IMR-90 (cell line): Measurements from ENCODE around the gene SOX1. TPM values are rescaled to one million over a fixed set of nuclear protein-coding genes. Genes with fewer than 3 reads are reported as not detected.

Experiments used
- ATAC-seq: fragments of 200-7000 bp; cut with Tn5 transposase; 2 replicates; pipeline ENCODE4 v1.9.1; 2020; ENCODE audit warnings: low read depth, mild to moderate bottlenecking, moderate library complexity
- BruUV-seq: library from RNA; stranded (reverse); fragments of 400-500 nt; replicated peaks from 2 replicates; lab custom pipeline; 2021; lab: Mats Ljungman, UMichigan
- CTCF ChIA-PET: fragments of 300-600 bp; formaldehyde crosslinking; extraction: SDS; loops from one replicate; lab custom pipeline; 2021; ENCODE audit warnings: antibody characterized with exemption; lab: Yijun Ruan, JAX
- POLR2A ChIA-PET: fragments of 300-600 bp; sonication (Branson Sonifier 250); formaldehyde crosslinking; loops from one replicate; lab custom pipeline; 2022; ENCODE audit warnings: antibody characterized with exemption; ENCODE audit not compliant: unreplicated experiment; lab: Charles Lee
- DNase-seq: peaks from one replicate; pipeline ENCODE4 v3.0.0; 2013
- H2AFZ ChIP-seq: replicated peaks from 2 replicates; pipeline ENCODE3; 2013; ENCODE audit warnings: low read length, mild to moderate bottlenecking; ENCODE audit not compliant: poor library complexity
- H2AK5ac ChIP-seq: 2 replicates; pipeline ENCODE4 v1.6.1; 2013; ENCODE audit warnings: low read depth, low read length, inconsistent platforms
- H2AK9ac ChIP-seq: replicated peaks from 2 replicates; pipeline ENCODE3; 2013; ENCODE audit warnings: mild to moderate bottlenecking, low read depth, low read length, moderate library complexity; ENCODE audit not compliant: poor library complexity
- H2BK120ac ChIP-seq: 2 replicates; pipeline ENCODE4 v1.6.1; 2013; ENCODE audit warnings: low read depth, low read length, inconsistent platforms
- H2BK15ac ChIP-seq: 3 replicates; pipeline ENCODE4 v1.6.1; 2013; ENCODE audit warnings: low read depth, low read length, inconsistent platforms
- H2BK20ac ChIP-seq: 2 replicates; pipeline ENCODE4 v1.6.1; 2013; ENCODE audit warnings: low read depth, mild to moderate bottlenecking, inconsistent platforms, low read length, moderate library complexity
- H2BK5ac ChIP-seq: 2 replicates; pipeline ENCODE4 v1.6.1; 2013; ENCODE audit warnings: mild to moderate bottlenecking, low read depth, low read length, inconsistent platforms; ENCODE audit not compliant: poor library complexity, severe bottlenecking
- H3K14ac ChIP-seq: replicated peaks from 2 replicates; pipeline ENCODE4 v1.6.1; 2013; ENCODE audit warnings: low read depth, low read length, inconsistent platforms
- H3K18ac ChIP-seq: 2 replicates; pipeline ENCODE4 v1.6.1; 2013; ENCODE audit warnings: low read depth, low read length, control low read depth
- H3K23ac ChIP-seq: 2 replicates; pipeline ENCODE4 v1.6.1; 2013; ENCODE audit warnings: low read depth, low read length, inconsistent platforms
- H3K27ac ChIP-seq: 2 replicates; pipeline ENCODE4 v1.5.1; 2013; ENCODE audit warnings: mild to moderate bottlenecking, control low read depth, low read length; ENCODE audit not compliant: insufficient read depth
- H3K27me3 ChIP-seq: 2 replicates; pipeline ENCODE4 v1.6.1; 2013; ENCODE audit warnings: low read length; ENCODE audit not compliant: control insufficient read depth, insufficient read depth
- H3K36me3 ChIP-seq: 2 replicates; pipeline ENCODE4 v1.6.1; 2013; ENCODE audit warnings: low read length, mixed read lengths; ENCODE audit not compliant: control insufficient read depth, insufficient read depth
- H3K4ac ChIP-seq: 2 replicates; pipeline ENCODE4 v1.6.1; 2013; ENCODE audit warnings: low read depth, low read length, inconsistent platforms
- H3K4me1 ChIP-seq: 2 replicates; pipeline ENCODE4 v1.6.1; 2013; ENCODE audit warnings: low read length, mixed read lengths; ENCODE audit not compliant: control insufficient read depth, insufficient read depth
- H3K4me2 ChIP-seq: 2 replicates; pipeline ENCODE4 v1.6.1; 2013; ENCODE audit warnings: low read depth, mild to moderate bottlenecking, control low read depth, low read length, moderate library complexity
- H3K4me3 ChIP-seq: 2 replicates; pipeline ENCODE4 v1.5.1; 2013; ENCODE audit warnings: low read depth, mild to moderate bottlenecking, control low read depth, low read length, moderate library complexity; ENCODE audit not compliant: insufficient read depth
- H3K56ac ChIP-seq: 2 replicates; pipeline ENCODE4 v1.6.1; 2013; ENCODE audit warnings: low read length, inconsistent platforms; ENCODE audit not compliant: insufficient read depth; ENCODE audit errors: extremely low read depth
- H3K79me1 ChIP-seq, 2 experiments: 2 replicates each; pipeline ENCODE4 v1.6.1; 2013; ENCODE audit warnings: low read length in 2 of 2, inconsistent platforms in 1 of 2, low read depth in 1 of 2
- H3K9ac ChIP-seq: 2 replicates; pipeline ENCODE4 v1.6.1; 2013; ENCODE audit warnings: low read depth, low read length, control low read depth
- H3K9me1 ChIP-seq: 2 replicates; pipeline ENCODE4 v1.6.1; 2013; ENCODE audit warnings: low read length, inconsistent platforms; ENCODE audit not compliant: insufficient read depth
- H3K9me3 ChIP-seq: 2 replicates; pipeline ENCODE4 v1.6.1; 2013; ENCODE audit warnings: low read length; ENCODE audit not compliant: control insufficient read depth, insufficient read depth
- H4K20me1 ChIP-seq: 2 replicates; pipeline ENCODE4 v1.6.1; 2013; ENCODE audit warnings: low read length, inconsistent platforms; ENCODE audit not compliant: insufficient read depth
- H4K5ac ChIP-seq: 2 replicates; pipeline ENCODE4 v1.6.1; 2013; ENCODE audit warnings: mild to moderate bottlenecking, low read depth, low read length, control low read depth
- H4K8ac ChIP-seq, 2 experiments: 2 replicates each; pipeline ENCODE4 v1.6.1; 2013; ENCODE audit warnings: low read depth in 2 of 2, low read length in 2 of 2, control low read depth in 1 of 2, inconsistent platforms in 1 of 2
- H4K91ac ChIP-seq: 2 replicates; pipeline ENCODE4 v1.6.1; 2013; ENCODE audit warnings: low read depth, low read length, inconsistent platforms; ENCODE audit not compliant: insufficient read depth
- BHLHE40 ChIP-seq: fragments of 150-350 bp; IDR thresholded peaks from 2 replicates; pipeline ENCODE4 v1.6.1; 2016; ENCODE audit warnings: mild to moderate bottlenecking, low read depth, low read length
- CEBPB ChIP-seq: IDR thresholded peaks from 2 replicates; pipeline ENCODE4 v1.6.1; 2012; ENCODE audit warnings: low read depth, low read length, improper control_type of control experiment
- CHD1 ChIP-seq: IDR thresholded peaks from 2 replicates; pipeline ENCODE4 v1.6.1; 2012; ENCODE audit warnings: low read depth, low read length, improper control_type of control experiment
- MAFK ChIP-seq: IDR thresholded peaks from 2 replicates; pipeline ENCODE4 v1.6.1; 2012; ENCODE audit warnings: low read depth, low read length, improper control_type of control experiment
- MXI1 ChIP-seq: IDR thresholded peaks from 2 replicates; pipeline ENCODE4 v1.6.1; 2012; ENCODE audit warnings: low read depth, mild to moderate bottlenecking, low read length, moderate library complexity, borderline replicate concordance
- POLR2A ChIP-seq: IDR thresholded peaks from 2 replicates; pipeline ENCODE4 v1.6.1; 2012; ENCODE audit warnings: mild to moderate bottlenecking, low read depth, low read length
- RCOR1 ChIP-seq: IDR thresholded peaks from 2 replicates; pipeline ENCODE4 v1.6.1; 2012; ENCODE audit warnings: mild to moderate bottlenecking, low read length, improper control_type of control experiment; ENCODE audit not compliant: insufficient replicate concordance
- RFX5 ChIP-seq: IDR thresholded peaks from 2 replicates; pipeline ENCODE4 v1.8.0; 2012; ENCODE audit warnings: low read depth, mild to moderate bottlenecking, low read length, moderate library complexity
- SMC3 ChIP-seq: fragments of 150-350 bp; IDR thresholded peaks from 2 replicates; pipeline ENCODE4 v1.6.1; 2016; ENCODE audit warnings: low read depth, mild to moderate bottlenecking, antibody characterized with exemption, low read length, moderate library complexity
- WGBS, 2 experiments: methylation state at CpG; one replicate each; pipeline versions ENCODE4 v1.1.5 to v1.1.7; 2013; ENCODE audit warnings: missing lambda C conversion rate in 2 of 2; ENCODE audit not compliant: insufficient read length in 1 of 2; ENCODE audit errors: extremely low coverage in 2 of 2; 5-methylcytosine and 5-hydroxymethylcytosine counted together
- dilution Hi-C: fragments of 300-500 bp; cut with HindIII; formaldehyde crosslinking; loops from one replicate; pipeline ENCODE4 v1.14.3; 2018; ENCODE audit warnings: low sequenced_read_pairs; ENCODE audit not compliant: unreplicated experiment
- in situ Hi-C: fragments of 300-500 bp; cut with MboI; formaldehyde crosslinking; loops from 3 replicates; pipeline ENCODE4 v1.14.3; 2019; ENCODE audit warnings: low sequenced_read_pairs, inconsistent platforms, mixed read lengths
- intact Hi-C: fragments of 100-400 bp; cut with micrococcal nuclease; formaldehyde crosslinking; loops from 2 replicates; pipeline ENCODE4 v1.10.0; 2022
- polyA plus RNA-seq, 3 experiments: library from polyadenylated mRNA; depleted of rRNA; stranded (reverse); fragments of >200 nt; gene quantifications; 2 replicates each; pipeline ENCODE4 v1.2.3, GENCODE V29; 2012; ENCODE audit warnings: low replicate concordance in 1 of 3
- total RNA-seq: library from RNA; depleted of rRNA; stranded (reverse); fragments of >200 nt; gene quantifications from 2 replicates; pipeline ENCODE4 v1.2.3, GENCODE V29; 2012
- TF ChIP-seq, protein P1 (sequence below): conservative IDR thresholded peaks from 2 replicates; pipeline ENCODE4 v1.5.1; 2012; ENCODE audit warnings: mild to moderate bottlenecking, low read depth, low read length, improper control_type of control experiment
- TF ChIP-seq, protein P2 (sequence below): fragments of 150-350 bp; IDR thresholded peaks from 2 replicates; pipeline ENCODE4 v1.6.1; 2017; ENCODE audit warnings: mild to moderate bottlenecking, antibody characterized with exemption, low read length, low read depth

The SOX1 gene
- total and polyA plus RNA-seq, 2 of the 4 experiments (the other 2 are of a cell fraction) = not detected

DNA sequence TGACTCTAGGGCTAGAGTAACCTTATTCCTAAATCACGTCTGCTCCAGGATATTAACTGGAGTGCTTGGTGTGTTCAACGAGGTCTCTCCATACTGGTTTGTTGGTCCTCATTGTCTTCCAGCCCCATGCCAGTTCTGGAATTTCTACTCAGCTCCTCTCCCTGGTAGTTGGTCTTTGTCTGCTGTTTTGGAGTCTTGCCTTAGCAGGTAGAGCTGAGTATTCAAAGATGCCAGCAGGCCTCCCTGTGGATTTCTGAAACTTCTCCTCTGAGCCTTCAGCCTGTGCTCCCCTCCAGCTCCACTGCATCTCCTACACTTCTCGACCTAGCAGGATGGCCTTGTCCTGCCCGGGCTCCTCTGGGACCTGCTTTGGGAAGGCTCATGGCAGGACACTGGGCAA, 25.5 kb downstream of the SOX1 start:
- Histone ChIP-seq H3K56ac (no peak overlapping the region), H3K9ac (no peak overlapping the region), H2BK120ac (no peak overlapping the region), H4K91ac (no peak overlapping the region), H3K9me1 (no peaks in the 10 kb centered on the region), H2BK15ac (no peak overlapping the region), H3K23ac (no peak overlapping the region), H3K4me2 (no peak overlapping the region), H3K27ac (no peak overlapping the region), H3K27me3 (no peaks in the 10 kb centered on the region), H3K4ac (no peak overlapping the region), H2BK5ac (no peak overlapping the region), H2AFZ (no peak overlapping the region), H3K79me1 (no peaks in the 10 kb centered on the region), H3K36me3 (no peaks in the 10 kb centered on the region), H4K8ac (no peak overlapping the region), H3K14ac (no peak overlapping the region), H3K4me3 (no peak overlapping the region), H4K20me1 (no peaks in the 10 kb centered on the region), H3K18ac (no peak overlapping the region), H3K4me1 (no peaks in the 10 kb centered on the region), H2BK20ac (no peak overlapping the region), H2AK5ac (no peak overlapping the region), H4K5ac (no peak overlapping the region), H3K9me3 (peaks cover 22% of the 10 kb centered on the region), H2AK9ac (no peak overlapping the region)
- CTCF ChIA-PET = no interaction called here
- dilution Hi-C loops = no loop called here
- in situ Hi-C loops = loop anchor here (25.0 kb wide), 1 partner anchor 520 kb away; no protein-coding TSS in a partner anchor
- POLR2A ChIA-PET = no interaction called here
- DNase-seq = no peak
- intact Hi-C loops = no loop called here
- TF ChIP-seq, protein P1, sequence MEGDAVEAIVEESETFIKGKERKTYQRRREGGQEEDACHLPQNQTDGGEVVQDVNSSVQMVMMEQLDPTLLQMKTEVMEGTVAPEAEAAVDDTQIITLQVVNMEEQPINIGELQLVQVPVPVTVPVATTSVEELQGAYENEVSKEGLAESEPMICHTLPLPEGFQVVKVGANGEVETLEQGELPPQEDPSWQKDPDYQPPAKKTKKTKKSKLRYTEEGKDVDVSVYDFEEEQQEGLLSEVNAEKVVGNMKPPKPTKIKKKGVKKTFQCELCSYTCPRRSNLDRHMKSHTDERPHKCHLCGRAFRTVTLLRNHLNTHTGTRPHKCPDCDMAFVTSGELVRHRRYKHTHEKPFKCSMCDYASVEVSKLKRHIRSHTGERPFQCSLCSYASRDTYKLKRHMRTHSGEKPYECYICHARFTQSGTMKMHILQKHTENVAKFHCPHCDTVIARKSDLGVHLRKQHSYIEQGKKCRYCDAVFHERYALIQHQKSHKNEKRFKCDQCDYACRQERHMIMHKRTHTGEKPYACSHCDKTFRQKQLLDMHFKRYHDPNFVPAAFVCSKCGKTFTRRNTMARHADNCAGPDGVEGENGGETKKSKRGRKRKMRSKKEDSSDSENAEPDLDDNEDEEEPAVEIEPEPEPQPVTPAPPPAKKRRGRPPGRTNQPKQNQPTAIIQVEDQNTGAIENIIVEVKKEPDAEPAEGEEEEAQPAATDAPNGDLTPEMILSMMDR = no peak
- TF ChIP-seq POLR2A = no peak
- no peak for TF ChIP-seq CEBPB
- TF ChIP-seq BHLHE40 = no peak
- TF ChIP-seq, protein P2, sequence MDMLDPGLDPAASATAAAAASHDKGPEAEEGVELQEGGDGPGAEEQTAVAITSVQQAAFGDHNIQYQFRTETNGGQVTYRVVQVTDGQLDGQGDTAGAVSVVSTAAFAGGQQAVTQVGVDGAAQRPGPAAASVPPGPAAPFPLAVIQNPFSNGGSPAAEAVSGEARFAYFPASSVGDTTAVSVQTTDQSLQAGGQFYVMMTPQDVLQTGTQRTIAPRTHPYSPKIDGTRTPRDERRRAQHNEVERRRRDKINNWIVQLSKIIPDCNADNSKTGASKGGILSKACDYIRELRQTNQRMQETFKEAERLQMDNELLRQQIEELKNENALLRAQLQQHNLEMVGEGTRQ = no peak
- no peak for TF ChIP-seq RCOR1
- no peak for TF ChIP-seq MAFK
- no peak for TF ChIP-seq RFX5
- TF ChIP-seq CHD1 = no peak
- no peak for TF ChIP-seq MXI1
- no peak for TF ChIP-seq SMC3
- no TSS peak for BruUV-seq
- ATAC-seq = no peak
- WGBS, 2 experiments = no CpG with 5 or more reads among the region's 4 CpGs
